K562 (cell line): ENCODE results near the gene GINS2. TPM values are rescaled to one million over a fixed set of nuclear protein-coding genes. Genes with fewer than 3 reads are reported as not detected.

Experiments used
- ATAC-seq: fragments of 200-7000 bp; cut with Tn5 transposase; 3 replicates; pipeline ENCODE4 v1.9.1; 2020; ENCODE audit warnings: moderate library complexity
- BruUV-seq: library from RNA; stranded (reverse); fragments of 400-500 nt; replicated peaks from 2 replicates; lab custom pipeline; 2021; lab: Mats Ljungman, UMichigan
- CTCF ChIA-PET: fragments of 300-600 bp; formaldehyde crosslinking; extraction: SDS; loops from one replicate; lab custom pipeline; 2021; ENCODE audit warnings: low intra/inter-chr PET ratio; lab: Yijun Ruan, JAX
- POLR2A ChIA-PET: fragments of 300-600, 350-650 bp; sonication (Branson Sonifier 250); formaldehyde crosslinking; extraction: SDS; loops from one replicate; lab custom pipeline; 2021; ENCODE audit warnings: antibody characterized with exemption, inconsistent platforms; lab: Yijun Ruan, JAX
- DNase-seq, 4 experiments: peaks; one replicate each; pipeline versions ENCODE4 v3.0.0 to v3.0.0-alpha.2; 2011 to 2018; ENCODE audit warnings: low spot score in 3 of 4, mixed read lengths in 3 of 4; ENCODE audit errors: extremely low read depth in 1 of 4
- FAIRE-seq: peaks from 2 replicates; lab custom pipeline; 2011; peaks lifted over from hg19 to GRCh38; lab: Jason Lieb, UNC
- H2AFZ ChIP-seq: 2 replicates; pipeline ENCODE4 v1.6.0; 2011; ENCODE audit warnings: low read depth, low read length, control low read depth, inconsistent platforms
- H3K27ac ChIP-seq: fragments of 200-600 bp; 3 replicates; pipeline ENCODE4 v1.8.0; 2011; ENCODE audit warnings: low read depth, mild to moderate bottlenecking, control low read depth, inconsistent platforms, low read length, moderate library complexity, mixed read lengths; ENCODE audit errors: extremely low read depth
- H3K27me3 ChIP-seq, 2 experiments: fragments of 300-600 bp in 1 of 2; 2 replicates in 1 of 2; 3 replicates in 1 of 2; pipeline versions ENCODE4 v1.6.0 to v1.8.0; 2011; ENCODE audit warnings: inconsistent platforms in 2 of 2, low read length in 2 of 2, mild to moderate bottlenecking in 1 of 2, mixed read lengths in 1 of 2, moderate library complexity in 1 of 2; ENCODE audit not compliant: control insufficient read depth in 2 of 2, insufficient read depth in 2 of 2
- H3K36me3 ChIP-seq: fragments of 300-600 bp; 3 replicates; pipeline ENCODE4 v1.8.0; 2011; ENCODE audit warnings: mild to moderate bottlenecking, low read length, inconsistent platforms; ENCODE audit not compliant: control insufficient read depth, insufficient read depth
- H3K4me1 ChIP-seq, 2 experiments: fragments of 200-600 bp in 1 of 2; replicated peaks in 1 of 2; 2 replicates in 1 of 2; 3 replicates in 1 of 2; pipeline versions ENCODE4 v1.5.1 to v1.8.0; 2011; ENCODE audit warnings: inconsistent platforms in 2 of 2, low read length in 2 of 2, mild to moderate bottlenecking in 1 of 2, mixed read lengths in 1 of 2, moderate library complexity in 1 of 2; ENCODE audit not compliant: control insufficient read depth in 2 of 2, insufficient read depth in 2 of 2
- H3K4me2 ChIP-seq: 2 replicates; pipeline ENCODE4 v1.6.1; 2011; ENCODE audit warnings: low read length, control low read depth, inconsistent platforms, mixed read lengths; ENCODE audit not compliant: insufficient read depth
- H3K4me3 ChIP-seq: fragments of 200-600 bp; sonication (generic), shearing (Covaris generic); 2 replicates; pipeline ENCODE4 v1.5.1; 2016; ENCODE audit warnings: control low read depth, inconsistent platforms
- H3K79me2 ChIP-seq: fragments of 200-600 bp; 3 replicates; pipeline ENCODE4 v1.8.0; 2011; ENCODE audit warnings: low read length, inconsistent platforms; ENCODE audit not compliant: control insufficient read depth, insufficient read depth
- H3K9ac ChIP-seq, 2 experiments: 2 replicates each; pipeline versions ENCODE4 v1.6.0 to v1.6.1; 2011; ENCODE audit warnings: low read depth in 2 of 2, low read length in 2 of 2, control low read depth in 1 of 2, inconsistent platforms in 1 of 2, mild to moderate bottlenecking in 1 of 2, mixed read lengths in 1 of 2; ENCODE audit not compliant: insufficient read depth in 1 of 2
- H3K9me1 ChIP-seq: one replicate; pipeline ENCODE4 v1.6.0; 2011; ENCODE audit warnings: inconsistent platforms, mild to moderate bottlenecking, low read length, moderate library complexity; ENCODE audit not compliant: control insufficient read depth, insufficient read depth
- H3K9me3 ChIP-seq: replicated peaks from 2 replicates; pipeline ENCODE4 v1.5.1; 2011; ENCODE audit warnings: low read depth, low read length, inconsistent platforms; ENCODE audit not compliant: control insufficient read depth, insufficient read depth
- H4K20me1 ChIP-seq: replicated peaks from 2 replicates; pipeline ENCODE4 v1.6.1; 2011; ENCODE audit warnings: low read length, inconsistent platforms, mixed read lengths; ENCODE audit not compliant: control insufficient read depth, insufficient read depth
- HDGF ChIP-seq: fragments of 450-650 bp; IDR thresholded peaks from 2 replicates; pipeline ENCODE4 v1.6.1; 2016
- POLR2A ChIP-seq: fragments of 450-650 bp; conservative IDR thresholded peaks from 2 replicates; pipeline ENCODE4 v1.6.1; 2016
- POLR2G ChIP-seq: fragments of 200-400 bp; formaldehyde crosslinking; IDR thresholded peaks from 2 replicates; pipeline ENCODE4 v1.6.1; 2017; ENCODE audit warnings: low read depth, mild to moderate bottlenecking, antibody characterized with exemption, low read length, moderate library complexity
- RBM22 ChIP-seq: fragments of 200-400 bp; formaldehyde crosslinking; IDR thresholded peaks from 2 replicates; pipeline ENCODE4 v1.6.1; 2018; ENCODE audit warnings: low read length, low read depth; ENCODE audit not compliant: poor library complexity, severe bottlenecking
- SMAD4 ChIP-seq: fragments of 250-450 bp; sonication (Bioruptor Pico); conservative IDR thresholded peaks from 2 replicates; pipeline ENCODE4 v1.8.0; 2021; ENCODE audit warnings: inconsistent platforms, mild to moderate bottlenecking, moderate library complexity
- THAP7 ChIP-seq: fragments of 250-450 bp; sonication (Bioruptor Pico); IDR thresholded peaks from 2 replicates; pipeline ENCODE4 v1.5.0; 2021
- WGBS: fragments of 100-300 bp; shearing (Covaris generic); methylation state at CpG from one replicate; pipeline ENCODE4 v1.1.6; 2016; ENCODE audit warnings: low coverage, mixed read lengths; ENCODE audit not compliant: insufficient coverage; ENCODE audit errors: missing lambda C conversion rate; 5-methylcytosine and 5-hydroxymethylcytosine counted together
- in situ Hi-C: fragments of 300-500 bp; cut with MboI; formaldehyde crosslinking; loops from 4 replicates; pipeline ENCODE4 v1.15.0; 2018; ENCODE audit warnings: inconsistent platforms, mixed read lengths
- intact Hi-C: fragments of 100-400 bp; cut with micrococcal nuclease; formaldehyde crosslinking; loops from 2 replicates; pipeline ENCODE4 v1.14.2; 2022
- polyA plus RNA-seq, 8 experiments: library from polyadenylated mRNA; depleted of rRNA in 4 of 8; stranded (reverse) in 5 of 8; unstranded in 3 of 8; fragments of >200 nt; fragmentation: Nextera tagmentation in 2 of 8; fragmentation: Illumina TruSeq in 1 of 8; extraction: Ambion mirVana in 2 of 8; extraction: Trizol in 1 of 8; gene quantifications; 2 replicates each; pipeline versions ENCODE4 v1.2.1 to v1.2.3, GENCODE V29; 2011 to 2014; ENCODE audit warnings: inconsistent platforms in 1 of 8, missing spikeins in 1 of 8
- total RNA-seq, 7 experiments: library from RNA; depleted of rRNA in 6 of 7; stranded (reverse); fragments of >200 nt in 6 of 7; fragmentation: Illumina TruSeq in 2 of 7; extraction: Trizol in 2 of 7; gene quantifications; 2 replicates each; pipeline versions ENCODE4 v1.2.1 to v1.2.3, GENCODE V29; 2011 to 2021; ENCODE audit warnings: low replicate concordance in 1 of 7

Gene GINS2
- total and polyA plus RNA-seq, 9 of the 15 experiments (the other 6 are each of a cell fraction or from before 2014, with no cell fraction given): 40.4 to 76.2 (median 44.6) TPM

- H3K9ac ChIP-seq: no peak overlapping the region
- in situ Hi-C loops: no loop called here
- peaks cover 0 to 1% of the 10 kb centered on the region in 2 experiments; a peak in 1 of 5 replicates for H3K4me1 ChIP-seq
- H3K4me2 ChIP-seq: no peak overlapping the region
- no TSS peak for BruUV-seq
- H4K20me1 ChIP-seq: peaks cover 26% of the 10 kb centered on the region; the same call in 1 of the 2 replicates
- ATAC-seq: no peak
- TF ChIP-seq POLR2A (0 out of 2 replicates have a peak, but pooled peaks have one; percentile 2), SMAD4 (no peak), RBM22 (peak; percentile 74), POLR2G (peak; percentile 62), HDGF (no peak), THAP7 (CRISPR knock-in tag) (no peak)
- H3K27me3 ChIP-seq: no peaks in the 10 kb centered on the region
- no peak overlapping the region for H3K4me3 ChIP-seq
- intact Hi-C loops: no loop called here
- H3K27ac ChIP-seq: no peak overlapping the region
- no peaks in the 10 kb centered on the region for H3K9me3 ChIP-seq
- no peaks in the 10 kb centered on the region for H3K9me1 ChIP-seq
- DNase-seq: no peak
- peaks cover 97% of the 10 kb centered on the region for H3K36me3 ChIP-seq
- no peak overlapping the region for H2AFZ ChIP-seq
- H3K79me2 ChIP-seq: peaks cover 16% of the 10 kb centered on the region; the same call in 1 of the 3 replicates
- FAIRE-seq: no peak
- ChIA-PET CTCF (no interaction called here), POLR2A (interaction anchor here (0.8 to 1.1 kb wide), 6 partner anchors 8 to 53 kb away, joined by 3 to 6 read pairs (median 3); no protein-coding TSS in a partner anchor)
- 95% methylated on average over 10 of the region's 10 CpGs for WGBS
Observed at GRCh38 chr16:85668676-85669424, 19.9 kb downstream of the GINS2 start.
